Smooth muscle cell (in vitro differentiated cells): Measurements from ENCODE around the gene RBP4. TPM values are rescaled to one million over a fixed set of nuclear protein-coding genes. Genes with fewer than 3 reads are reported as not detected.

Source experiments
- DNase-seq: peaks from one replicate; lab custom pipeline; 2025; ENCODE audit not compliant: unreplicated experiment; lab: John Stamatoyannopoulos, UW
- H2AFZ ChIP-seq: fragments of 200-600 bp; sonication (generic); 2 replicates; pipeline ENCODE4 v1.6.0; 2016; ENCODE audit warnings: antibody characterized with exemption, low read depth, mild to moderate bottlenecking
- H3F3A ChIP-seq: fragments of 200-600 bp; sonication (generic); 2 replicates; pipeline ENCODE4 v1.6.0; 2017; ENCODE audit warnings: antibody characterized with exemption, low read depth
- H3K27ac ChIP-seq: fragments of 200-600 bp; sonication (generic); 2 replicates; pipeline ENCODE4 v1.5.1; 2016; ENCODE audit warnings: low read depth, mild to moderate bottlenecking
- H3K27me3 ChIP-seq: fragments of 200-600 bp; sonication (generic); 2 replicates; pipeline ENCODE4 v1.6.1; 2016; ENCODE audit warnings: low read depth, mild to moderate bottlenecking
- H3K36me3 ChIP-seq: fragments of 200-600 bp; sonication (generic); 2 replicates; pipeline ENCODE4 v1.5.1; 2016; ENCODE audit warnings: low read depth
- H3K4me1 ChIP-seq: fragments of 200-600 bp; sonication (generic); 2 replicates; pipeline ENCODE4 v1.5.1; 2016; ENCODE audit warnings: low read depth
- H3K4me2 ChIP-seq: fragments of 200-600 bp; sonication (generic); 2 replicates; pipeline ENCODE4 v1.6.0; 2016; ENCODE audit warnings: mild to moderate bottlenecking
- H3K4me3 ChIP-seq: fragments of 200-600 bp; sonication (generic); 2 replicates; pipeline ENCODE4 v1.5.1; 2016; ENCODE audit warnings: mild to moderate bottlenecking
- H3K79me2 ChIP-seq: fragments of 200-600 bp; sonication (generic); 2 replicates; pipeline ENCODE4 v1.6.0; 2016; ENCODE audit warnings: low read depth, mild to moderate bottlenecking
- H3K9ac ChIP-seq: fragments of 200-600 bp; sonication (generic); 2 replicates; pipeline ENCODE4 v1.6.0; 2016; ENCODE audit warnings: low read depth
- H3K9me3 ChIP-seq: fragments of 200-600 bp; sonication (generic); replicated peaks from 2 replicates; pipeline ENCODE4 v1.5.1; 2016; ENCODE audit warnings: low read depth
- H4K20me1 ChIP-seq: fragments of 200-600 bp; sonication (generic); 2 replicates; pipeline ENCODE4 v1.6.0; 2016; ENCODE audit warnings: low read depth
- WGBS: methylation state at CpG from one replicate; pipeline ENCODE4 v1.1.7; 2016; ENCODE audit warnings: low lambda C conversion rate; 5-methylcytosine and 5-hydroxymethylcytosine counted together
- polyA plus RNA-seq: library from polyadenylated mRNA; unstranded; fragments of >200 nt; fragmentation: Nextera tagmentation; extraction: Ambion mirVana; gene quantifications from 2 replicates; pipeline ENCODE4 v1.2.1, GENCODE V29; 2016
- total RNA-seq: library from RNA; depleted of rRNA; stranded (reverse); fragments of >200 nt; gene quantifications from 2 replicates; pipeline ENCODE4 v1.2.3, GENCODE V29; 2014
- TF ChIP-seq, protein P1 (sequence below): fragments of 200-600 bp; sonication (generic); IDR thresholded peaks from 2 replicates; pipeline ENCODE4 v1.5.1; 2017; ENCODE audit warnings: borderline replicate concordance, mild to moderate bottlenecking, antibody characterized with exemption; ENCODE audit not compliant: insufficient read depth, poor library complexity, severe bottlenecking

RBP4 gene
- total and polyA plus RNA-seq, 2 experiments from 2014 or later: 1.1 to 1.2 TPM

GRCh38 chr10:93629647-93630305, 28.7 kb upstream of the RBP4 start:
- Histone ChIP-seq H3K27me3 (no peaks in the 10 kb centered on the region), H3K27ac (no peak overlapping the region), H3K79me2 (no peaks in the 10 kb centered on the region), H3K9me3 (no peaks in the 10 kb centered on the region), H4K20me1 (no peaks in the 10 kb centered on the region), H3K4me2 (no peak overlapping the region), H3K4me3 (no peak overlapping the region), H3F3A (no peaks in the 10 kb centered on the region), H3K9ac (no peak overlapping the region), H2AFZ (no peak overlapping the region), H3K36me3 (no peaks in the 10 kb centered on the region), H3K4me1 (no peaks in the 10 kb centered on the region)
- TF ChIP-seq, protein P1, sequence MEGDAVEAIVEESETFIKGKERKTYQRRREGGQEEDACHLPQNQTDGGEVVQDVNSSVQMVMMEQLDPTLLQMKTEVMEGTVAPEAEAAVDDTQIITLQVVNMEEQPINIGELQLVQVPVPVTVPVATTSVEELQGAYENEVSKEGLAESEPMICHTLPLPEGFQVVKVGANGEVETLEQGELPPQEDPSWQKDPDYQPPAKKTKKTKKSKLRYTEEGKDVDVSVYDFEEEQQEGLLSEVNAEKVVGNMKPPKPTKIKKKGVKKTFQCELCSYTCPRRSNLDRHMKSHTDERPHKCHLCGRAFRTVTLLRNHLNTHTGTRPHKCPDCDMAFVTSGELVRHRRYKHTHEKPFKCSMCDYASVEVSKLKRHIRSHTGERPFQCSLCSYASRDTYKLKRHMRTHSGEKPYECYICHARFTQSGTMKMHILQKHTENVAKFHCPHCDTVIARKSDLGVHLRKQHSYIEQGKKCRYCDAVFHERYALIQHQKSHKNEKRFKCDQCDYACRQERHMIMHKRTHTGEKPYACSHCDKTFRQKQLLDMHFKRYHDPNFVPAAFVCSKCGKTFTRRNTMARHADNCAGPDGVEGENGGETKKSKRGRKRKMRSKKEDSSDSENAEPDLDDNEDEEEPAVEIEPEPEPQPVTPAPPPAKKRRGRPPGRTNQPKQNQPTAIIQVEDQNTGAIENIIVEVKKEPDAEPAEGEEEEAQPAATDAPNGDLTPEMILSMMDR: no peak
- DNase-seq: no peak
- 71% methylated on average over 7 of the region's 7 CpGs for WGBS

DNA sequence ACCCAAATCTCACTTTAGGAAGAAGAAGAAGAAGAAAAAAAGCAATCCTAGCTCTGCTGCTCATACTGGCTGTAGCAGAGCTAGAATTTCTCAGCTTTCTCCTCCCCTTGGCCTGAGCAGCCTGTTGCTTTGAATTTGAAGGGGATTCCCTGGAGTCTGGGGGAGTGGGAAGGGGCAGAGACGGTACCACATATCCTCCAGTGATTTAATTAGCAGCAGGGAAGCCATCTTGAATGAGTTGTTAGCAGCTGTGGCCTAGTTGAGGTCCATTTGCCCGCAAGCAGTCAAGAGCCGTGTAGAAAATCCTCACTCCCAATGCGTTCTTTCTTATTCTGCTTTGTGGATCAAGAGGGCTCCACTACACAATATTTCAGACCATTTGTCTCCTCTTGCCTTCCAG, 27.8 kb upstream of the RBP4 start:
- Histone ChIP-seq H3K36me3 (no peaks in the 10 kb centered on the region), H3F3A (no peaks in the 10 kb centered on the region), H3K9ac (no peak overlapping the region), H3K27ac (no peak overlapping the region), H3K9me3 (no peaks in the 10 kb centered on the region), H3K79me2 (no peaks in the 10 kb centered on the region), H3K27me3 (no peaks in the 10 kb centered on the region), H4K20me1 (no peaks in the 10 kb centered on the region), H3K4me1 (no peaks in the 10 kb centered on the region), H2AFZ (no peak overlapping the region), H3K4me3 (no peak overlapping the region), H3K4me2 (no peak overlapping the region)
- WGBS: 92% methylated on average over 4 of the region's 4 CpGs
- no peak for DNase-seq
- TF ChIP-seq, protein P1: no peak

DNA sequence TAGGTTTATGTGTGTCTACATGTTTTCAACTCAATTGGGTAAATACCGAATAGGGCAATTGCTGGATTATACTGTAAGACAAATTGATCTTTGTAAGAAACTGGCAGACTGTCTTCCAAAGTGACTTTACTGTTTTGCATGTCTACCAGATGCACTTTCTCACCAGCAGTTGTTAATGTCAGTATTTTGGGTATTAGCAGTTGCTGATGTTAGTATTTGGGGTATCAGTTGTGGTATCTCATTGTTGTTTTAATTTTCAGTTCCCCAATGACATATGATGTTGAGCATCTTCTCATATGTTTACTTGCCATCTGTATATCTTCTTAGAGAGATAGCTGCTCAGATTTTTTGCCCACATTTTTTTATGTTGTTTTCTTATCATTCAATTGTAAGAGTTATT, 21.9 kb upstream of the RBP4 start:
- H4K20me1 ChIP-seq: no peaks in the 10 kb centered on the region
- TF ChIP-seq, protein P1: no peak
- no peak overlapping the region for H3K27ac ChIP-seq
- no peaks in the 10 kb centered on the region for H3K79me2 ChIP-seq
- H3K4me3 ChIP-seq: no peak overlapping the region
- no peak overlapping the region for H3K9ac ChIP-seq
- H3K27me3 ChIP-seq: peaks cover 16% of the 10 kb centered on the region
- no peaks in the 10 kb centered on the region for H3K4me1 ChIP-seq
- H2AFZ ChIP-seq: no peak overlapping the region
- no peak overlapping the region for H3K4me2 ChIP-seq
- no peaks in the 10 kb centered on the region for H3K36me3 ChIP-seq
- no peak for DNase-seq
- WGBS: 85% methylated on average over 1 of the region's 1 CpG
- no peaks in the 10 kb centered on the region for H3F3A ChIP-seq
- no peaks in the 10 kb centered on the region for H3K9me3 ChIP-seq

GRCh38 chr10:93620925-93621324, 19.9 kb upstream of the RBP4 start:
- Histone ChIP-seq H3K79me2 (no peaks in the 10 kb centered on the region), H3K36me3 (no peaks in the 10 kb centered on the region), H3K9me3 (no peaks in the 10 kb centered on the region), H3K4me1 (no peaks in the 10 kb centered on the region), H3K27ac (no peak overlapping the region), H3K4me2 (no peak overlapping the region), H3F3A (no peaks in the 10 kb centered on the region), H4K20me1 (no peaks in the 10 kb centered on the region), H2AFZ (no peak overlapping the region), H3K27me3 (peaks cover 16% of the 10 kb centered on the region), H3K9ac (no peak overlapping the region), H3K4me3 (no peak overlapping the region)
- TF ChIP-seq, protein P1: no peak
- 86% methylated on average over 7 of the region's 7 CpGs for WGBS
- DNase-seq: no peak
